HepG2 (cell line): ENCODE data around the gene TSSK6. TPM values are rescaled to one million over a fixed set of nuclear protein-coding genes. Genes with fewer than 3 reads are reported as not detected.

Source experiments
- ATAC-seq: fragments of 200-7000 bp; cut with Tn5 transposase; 3 replicates; pipeline ENCODE4 v1.9.1; 2020; ENCODE audit warnings: mild to moderate bottlenecking, moderate library complexity
- BruUV-seq: library from RNA; stranded (reverse); fragments of 400-500 nt; replicated peaks from 2 replicates; lab custom pipeline; 2021; lab: Mats Ljungman, UMichigan
- CTCF ChIA-PET: fragments of 300-600 bp; formaldehyde crosslinking; extraction: SDS; loops from one replicate; lab custom pipeline; 2021; ENCODE audit warnings: low total read pairs, inconsistent platforms, low intra/inter-chr PET ratio; lab: Yijun Ruan, JAX
- POLR2A ChIA-PET: fragments of 350-600 bp; sonication (Branson Sonifier 250); formaldehyde crosslinking; loops from one replicate; lab custom pipeline; 2020; ENCODE audit warnings: antibody characterized with exemption, inconsistent platforms; lab: Yijun Ruan, JAX
- DNase-seq: peaks from one replicate; pipeline ENCODE4 v3.0.0-alpha.2; 2015; ENCODE audit warnings: low spot score
- FAIRE-seq: peaks from 3 replicates; lab custom pipeline; 2011; peaks lifted over from hg19 to GRCh38; lab: Jason Lieb, UNC
- H2AFZ ChIP-seq: one replicate; pipeline ENCODE4 v1.6.1; 2011; ENCODE audit warnings: low read length, inconsistent platforms
- H3K27ac ChIP-seq: fragments of 300-600 bp; 3 replicates; pipeline ENCODE4 v1.8.0; 2011; ENCODE audit warnings: mixed run types, mild to moderate bottlenecking, mixed read lengths, low read length, inconsistent platforms; ENCODE audit not compliant: insufficient read depth; ENCODE audit errors: extremely low read length
- H3K27me3 ChIP-seq, 2 experiments: fragments of 200-600 bp in 1 of 2; 2 replicates in 1 of 2; 3 replicates in 1 of 2; pipeline versions ENCODE4 v1.6.0 to v1.8.0; 2011; ENCODE audit warnings: low read length in 2 of 2, mild to moderate bottlenecking in 2 of 2, moderate library complexity in 2 of 2, inconsistent platforms in 1 of 2; ENCODE audit not compliant: insufficient read depth in 2 of 2, control insufficient read depth in 1 of 2
- H3K36me3 ChIP-seq, 2 experiments: fragments of 200-600 bp in 1 of 2; replicated peaks in 1 of 2; 2 replicates in 1 of 2; 3 replicates in 1 of 2; pipeline versions ENCODE4 v1.5.1 to v1.8.0; 2011; ENCODE audit warnings: low read length in 2 of 2, inconsistent platforms in 1 of 2; ENCODE audit not compliant: insufficient read depth in 2 of 2, control insufficient read depth in 1 of 2
- H3K4me1 ChIP-seq: 2 replicates; pipeline ENCODE4 v1.5.1; 2012; ENCODE audit warnings: low read length, inconsistent platforms; ENCODE audit not compliant: insufficient read depth
- H3K4me2 ChIP-seq: 2 replicates; pipeline ENCODE4 v1.6.0; 2011; ENCODE audit warnings: low read depth, low read length, inconsistent platforms
- H3K4me3 ChIP-seq, 3 experiments: fragments of 200-600 bp in 1 of 3; sonication (generic), shearing (Covaris generic) in 1 of 3; replicated peaks in 1 of 3; 2 replicates each; pipeline ENCODE4 v1.5.1; 2011 to 2016; ENCODE audit warnings: low read length in 3 of 3, inconsistent platforms in 2 of 3, low read depth in 2 of 3, mild to moderate bottlenecking in 2 of 3, control low read depth in 1 of 3, mixed read lengths in 1 of 3; ENCODE audit not compliant: insufficient read depth in 1 of 3
- H3K79me2 ChIP-seq: one replicate; pipeline ENCODE4 v1.6.1; 2011; ENCODE audit warnings: low read length, inconsistent platforms; ENCODE audit not compliant: insufficient read depth
- H3K9ac ChIP-seq: 2 replicates; pipeline ENCODE4 v1.6.0; 2011; ENCODE audit warnings: mild to moderate bottlenecking, low read depth, low read length, inconsistent platforms; ENCODE audit not compliant: insufficient read depth
- H3K9me3 ChIP-seq: 2 replicates; pipeline ENCODE4 v1.5.1; 2012; ENCODE audit warnings: mild to moderate bottlenecking, low read length
- H4K20me1 ChIP-seq: 2 replicates; pipeline ENCODE4 v1.6.0; 2011; ENCODE audit warnings: inconsistent platforms, mild to moderate bottlenecking, low read length, moderate library complexity; ENCODE audit not compliant: insufficient read depth
- ETV5 ChIP-seq: IDR thresholded peaks from 2 replicates; pipeline ENCODE4 v1.6.1; 2018; ENCODE audit warnings: missing biosample characterization, missing genetic modification reagents, inconsistent platforms, borderline replicate concordance
- IKZF4 ChIP-seq: sonication (generic); formaldehyde crosslinking; IDR thresholded peaks from 2 replicates; pipeline ENCODE4 v1.5.1; 2020; ENCODE audit warnings: borderline replicate concordance, mild to moderate bottlenecking, low read depth, missing genetic modification reagents; ENCODE audit errors: not compliant biosample characterization
- JUNB ChIP-seq: sonication (generic); formaldehyde crosslinking; IDR thresholded peaks from 2 replicates; pipeline ENCODE4 v1.8.0; 2022; ENCODE audit warnings: missing genetic modification reagents, mild to moderate bottlenecking, borderline replicate concordance
- NR2F6 ChIP-seq, 2 experiments: IDR thresholded peaks; 2 replicates each; pipeline ENCODE4 v1.6.1; 2016; ENCODE audit warnings: antibody characterized with exemption in 1 of 2, mild to moderate bottlenecking in 1 of 2
- ONECUT2 ChIP-seq: sonication (generic); formaldehyde crosslinking; IDR thresholded peaks from 2 replicates; pipeline ENCODE4 v1.4.0; 2020; ENCODE audit warnings: missing genetic modification reagents
- SP140L ChIP-seq: sonication (generic); formaldehyde crosslinking; IDR thresholded peaks from 2 replicates; pipeline ENCODE4 v1.4.0; 2020; ENCODE audit warnings: missing genetic modification reagents, borderline replicate concordance
- TOPORS ChIP-seq: sonication (generic); formaldehyde crosslinking; IDR thresholded peaks from 2 replicates; pipeline ENCODE4 v1.8.0; 2023; ENCODE audit warnings: mild to moderate bottlenecking, missing genetic modification reagents
- ZFP36L2 ChIP-seq: sonication (generic); formaldehyde crosslinking; IDR thresholded peaks from 2 replicates; pipeline ENCODE4 v1.4.0; 2020; ENCODE audit warnings: missing genetic modification reagents
- ZKSCAN8 ChIP-seq: IDR thresholded peaks from 2 replicates; pipeline ENCODE4 v1.6.1; 2016; ENCODE audit warnings: borderline replicate concordance, missing genetic modification reagents, missing compliant biosample characterization
- ZNF556 ChIP-seq: sonication (generic); formaldehyde crosslinking; IDR thresholded peaks from 2 replicates; pipeline ENCODE4 v1.4.0; 2020; ENCODE audit warnings: mild to moderate bottlenecking, missing genetic modification reagents, borderline replicate concordance
- ZNF572 ChIP-seq: sonication (generic); formaldehyde crosslinking; IDR thresholded peaks from 2 replicates; pipeline ENCODE4 v1.5.1; 2020; ENCODE audit warnings: mild to moderate bottlenecking, missing genetic modification reagents
- ZNF607 ChIP-seq: sonication (generic); formaldehyde crosslinking; IDR thresholded peaks from 2 replicates; pipeline ENCODE4 v1.5.1; 2020; ENCODE audit warnings: missing genetic modification reagents, mild to moderate bottlenecking, borderline replicate concordance
- WGBS: methylation state at CpG from one replicate; pipeline ENCODE4 v1.1.6; 2017; ENCODE audit warnings: low lambda C conversion rate; 5-methylcytosine and 5-hydroxymethylcytosine counted together
- in situ Hi-C: cut with HindIII; loops from 2 replicates; pipeline ENCODE4 v1.10.0; 2017; ENCODE audit warnings: low pct_unique_long_range_greater_than_20kb; ENCODE audit not compliant: extremely low pct_ligation_motif_present
- intact Hi-C: fragments of 100-400 bp; cut with micrococcal nuclease; formaldehyde crosslinking; loops from one replicate; pipeline ENCODE4 v1.10.0; 2022; ENCODE audit not compliant: unreplicated experiment
- polyA plus RNA-seq, 8 experiments: library from polyadenylated mRNA; depleted of rRNA in 3 of 8; stranded (reverse) in 7 of 8; unstranded in 1 of 8; fragments of >200 nt; fragmentation: Illumina TruSeq in 4 of 8; extraction: Trizol in 4 of 8; gene quantifications; 2 replicates each; pipeline versions ENCODE4 v1.2.1 to v1.2.3, GENCODE V29; 2011 to 2016; ENCODE audit warnings: low read depth in 4 of 8, missing spikeins in 1 of 8, mixed read lengths in 1 of 8; ENCODE audit not compliant: insufficient read depth in 1 of 8
- total RNA-seq, 5 experiments: library from RNA; depleted of rRNA; stranded (reverse); fragments of >200 nt; fragmentation: Illumina TruSeq; extraction: Trizol; gene quantifications; 2 replicates each; pipeline ENCODE4 v1.2.3, GENCODE V29; 2016; ENCODE audit warnings: low read depth in 1 of 5
- TF ChIP-seq, protein P1 (sequence below): sonication (generic); formaldehyde crosslinking; IDR thresholded peaks from 2 replicates; pipeline ENCODE4 v1.9.0; 2021; ENCODE audit warnings: mild to moderate bottlenecking, missing genetic modification reagents
- TF ChIP-seq, protein P2 (sequence below): sonication (generic); formaldehyde crosslinking; IDR thresholded peaks from 2 replicates; pipeline ENCODE4 v1.4.0; 2020; ENCODE audit warnings: mild to moderate bottlenecking, missing genetic modification reagents
- TF ChIP-seq, protein P3 (sequence below): sonication (generic); formaldehyde crosslinking; IDR thresholded peaks from 2 replicates; pipeline ENCODE4 v1.8.0; 2022; ENCODE audit warnings: mild to moderate bottlenecking, missing genetic modification reagents; ENCODE audit not compliant: insufficient replicate concordance

The TSSK6 gene
- total and polyA plus RNA-seq, 2 of the 13 experiments (the other 11 are each of a cell fraction or from before 2014, with no cell fraction given) = 0.71 to 1.2 TPM

DNA sequence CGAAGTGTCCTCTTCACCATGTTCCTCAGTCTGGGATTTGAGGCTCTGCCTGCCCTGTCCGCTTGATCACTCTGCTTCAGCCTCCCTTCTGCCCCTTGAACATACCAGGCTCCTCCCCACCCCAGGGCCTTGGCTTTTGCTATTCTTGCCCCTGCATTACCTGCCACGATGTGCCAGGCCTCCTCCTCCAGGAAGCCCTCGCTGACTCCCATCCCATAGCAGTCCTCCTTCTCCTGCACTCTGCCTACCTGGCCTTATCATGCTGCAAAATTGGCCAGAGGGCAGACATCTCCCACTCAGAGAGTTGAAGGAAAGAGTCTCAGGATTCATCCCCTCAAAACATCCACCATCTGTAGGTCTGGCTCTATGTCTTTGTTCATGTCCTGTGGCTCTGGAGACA, 15.5 kb upstream of the TSSK6 start:
- Histone ChIP-seq H3K9me3 (no peaks in the 10 kb centered on the region), H3K9ac (no peak overlapping the region), H3K4me1 (peaks cover 4% of the 10 kb centered on the region; the same call in 1 of the 2 replicates), H3K27ac (no peak overlapping the region), H4K20me1 (no peaks in the 10 kb centered on the region), H3K36me3 (peaks cover 4 to 19% of the 10 kb centered on the region in 2 experiments; a peak in 3 of 5 replicates), H3K4me2 (no peak overlapping the region), H3K4me3 (no peak overlapping the region), H3K79me2 (no peaks in the 10 kb centered on the region), H2AFZ (no peak overlapping the region), H3K27me3 (no peaks in the 10 kb centered on the region)
- FAIRE-seq = no peak
- CTCF ChIA-PET = no interaction called here
- intact Hi-C loops (loop anchor here (5.0 kb wide), 2 partner anchors 111 to 426 kb away; partner anchors contain the start of gene GMIP), in situ Hi-C loops (loop anchor here (25.0 kb wide), 1 partner anchor 431 kb away; no protein-coding TSS in a partner anchor)
- TF ChIP-seq JUNB (CRISPR knock-in tag) (no peak), ZNF607 (CRISPR knock-in tag) (no peak), ETV5 (CRISPR knock-in tag) (no peak), ZFP36L2 (CRISPR knock-in tag) (no peak), SP140L (no peak), ONECUT2 (CRISPR knock-in tag) (no peak), IKZF4 (CRISPR knock-in tag) (no peak), ZNF572 (CRISPR knock-in tag) (no peak), TOPORS (CRISPR knock-in tag) (no peak), NR2F6 (IDR thresholded peaks at IDR 0.05) (no peak), NR2F6 (CRISPR knock-in tag; IDR thresholded peaks at IDR 0.05) (no peak), ZNF556 (CRISPR knock-in tag) (no peak), ZKSCAN8 (CRISPR knock-in tag) (no peak)
- TF ChIP-seq, protein P1, sequence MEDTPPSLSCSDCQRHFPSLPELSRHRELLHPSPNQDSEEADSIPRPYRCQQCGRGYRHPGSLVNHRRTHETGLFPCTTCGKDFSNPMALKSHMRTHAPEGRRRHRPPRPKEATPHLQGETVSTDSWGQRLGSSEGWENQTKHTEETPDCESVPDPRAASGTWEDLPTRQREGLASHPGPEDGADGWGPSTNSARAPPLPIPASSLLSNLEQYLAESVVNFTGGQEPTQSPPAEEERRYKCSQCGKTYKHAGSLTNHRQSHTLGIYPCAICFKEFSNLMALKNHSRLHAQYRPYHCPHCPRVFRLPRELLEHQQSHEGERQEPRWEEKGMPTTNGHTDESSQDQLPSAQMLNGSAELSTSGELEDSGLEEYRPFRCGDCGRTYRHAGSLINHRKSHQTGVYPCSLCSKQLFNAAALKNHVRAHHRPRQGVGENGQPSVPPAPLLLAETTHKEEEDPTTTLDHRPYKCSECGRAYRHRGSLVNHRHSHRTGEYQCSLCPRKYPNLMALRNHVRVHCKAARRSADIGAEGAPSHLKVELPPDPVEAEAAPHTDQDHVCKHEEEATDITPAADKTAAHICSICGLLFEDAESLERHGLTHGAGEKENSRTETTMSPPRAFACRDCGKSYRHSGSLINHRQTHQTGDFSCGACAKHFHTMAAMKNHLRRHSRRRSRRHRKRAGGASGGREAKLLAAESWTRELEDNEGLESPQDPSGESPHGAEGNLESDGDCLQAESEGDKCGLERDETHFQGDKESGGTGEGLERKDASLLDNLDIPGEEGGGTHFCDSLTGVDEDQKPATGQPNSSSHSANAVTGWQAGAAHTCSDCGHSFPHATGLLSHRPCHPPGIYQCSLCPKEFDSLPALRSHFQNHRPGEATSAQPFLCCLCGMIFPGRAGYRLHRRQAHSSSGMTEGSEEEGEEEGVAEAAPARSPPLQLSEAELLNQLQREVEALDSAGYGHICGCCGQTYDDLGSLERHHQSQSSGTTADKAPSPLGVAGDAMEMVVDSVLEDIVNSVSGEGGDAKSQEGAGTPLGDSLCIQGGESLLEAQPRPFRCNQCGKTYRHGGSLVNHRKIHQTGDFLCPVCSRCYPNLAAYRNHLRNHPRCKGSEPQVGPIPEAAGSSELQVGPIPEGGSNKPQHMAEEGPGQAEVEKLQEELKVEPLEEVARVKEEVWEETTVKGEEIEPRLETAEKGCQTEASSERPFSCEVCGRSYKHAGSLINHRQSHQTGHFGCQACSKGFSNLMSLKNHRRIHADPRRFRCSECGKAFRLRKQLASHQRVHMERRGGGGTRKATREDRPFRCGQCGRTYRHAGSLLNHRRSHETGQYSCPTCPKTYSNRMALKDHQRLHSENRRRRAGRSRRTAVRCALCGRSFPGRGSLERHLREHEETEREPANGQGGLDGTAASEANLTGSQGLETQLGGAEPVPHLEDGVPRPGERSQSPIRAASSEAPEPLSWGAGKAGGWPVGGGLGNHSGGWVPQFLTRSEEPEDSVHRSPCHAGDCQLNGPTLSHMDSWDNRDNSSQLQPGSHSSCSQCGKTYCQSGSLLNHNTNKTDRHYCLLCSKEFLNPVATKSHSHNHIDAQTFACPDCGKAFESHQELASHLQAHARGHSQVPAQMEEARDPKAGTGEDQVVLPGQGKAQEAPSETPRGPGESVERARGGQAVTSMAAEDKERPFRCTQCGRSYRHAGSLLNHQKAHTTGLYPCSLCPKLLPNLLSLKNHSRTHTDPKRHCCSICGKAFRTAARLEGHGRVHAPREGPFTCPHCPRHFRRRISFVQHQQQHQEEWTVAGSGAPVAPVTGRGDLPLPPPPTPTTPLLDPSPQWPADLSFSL (CRISPR knock-in tag) = no peak
- TF ChIP-seq, protein P2, sequence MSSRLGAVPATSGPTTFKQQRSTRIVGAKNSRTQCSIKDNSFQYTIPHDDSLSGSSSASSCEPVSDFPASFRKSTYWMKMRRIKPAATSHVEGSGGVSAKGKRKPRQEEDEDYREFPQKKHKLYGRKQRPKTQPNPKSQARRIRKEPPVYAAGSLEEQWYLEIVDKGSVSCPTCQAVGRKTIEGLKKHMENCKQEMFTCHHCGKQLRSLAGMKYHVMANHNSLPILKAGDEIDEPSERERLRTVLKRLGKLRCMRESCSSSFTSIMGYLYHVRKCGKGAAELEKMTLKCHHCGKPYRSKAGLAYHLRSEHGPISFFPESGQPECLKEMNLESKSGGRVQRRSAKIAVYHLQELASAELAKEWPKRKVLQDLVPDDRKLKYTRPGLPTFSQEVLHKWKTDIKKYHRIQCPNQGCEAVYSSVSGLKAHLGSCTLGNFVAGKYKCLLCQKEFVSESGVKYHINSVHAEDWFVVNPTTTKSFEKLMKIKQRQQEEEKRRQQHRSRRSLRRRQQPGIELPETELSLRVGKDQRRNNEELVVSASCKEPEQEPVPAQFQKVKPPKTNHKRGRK (CRISPR knock-in tag) = no peak
- TF ChIP-seq, protein P3, sequence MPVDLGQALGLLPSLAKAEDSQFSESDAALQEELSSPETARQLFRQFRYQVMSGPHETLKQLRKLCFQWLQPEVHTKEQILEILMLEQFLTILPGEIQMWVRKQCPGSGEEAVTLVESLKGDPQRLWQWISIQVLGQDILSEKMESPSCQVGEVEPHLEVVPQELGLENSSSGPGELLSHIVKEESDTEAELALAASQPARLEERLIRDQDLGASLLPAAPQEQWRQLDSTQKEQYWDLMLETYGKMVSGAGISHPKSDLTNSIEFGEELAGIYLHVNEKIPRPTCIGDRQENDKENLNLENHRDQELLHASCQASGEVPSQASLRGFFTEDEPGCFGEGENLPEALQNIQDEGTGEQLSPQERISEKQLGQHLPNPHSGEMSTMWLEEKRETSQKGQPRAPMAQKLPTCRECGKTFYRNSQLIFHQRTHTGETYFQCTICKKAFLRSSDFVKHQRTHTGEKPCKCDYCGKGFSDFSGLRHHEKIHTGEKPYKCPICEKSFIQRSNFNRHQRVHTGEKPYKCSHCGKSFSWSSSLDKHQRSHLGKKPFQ (CRISPR knock-in tag) = no peak
- WGBS = 93% methylated on average over 4 of the region's 4 CpGs
- DNase-seq = no peak
- BruUV-seq = no TSS peak
- POLR2A ChIA-PET = no interaction called here
- ATAC-seq = no peak
